ENCODE data around the gene BLACAT1. TPM values are rescaled to one million over a fixed set of nuclear protein-coding genes. Genes with fewer than 3 reads are reported as not detected.
"Not testable (repeated sequence)": the region's sequence is repeated elsewhere in the genome, so short reads cannot be mapped to it uniquely, and the experiment has no call there.

The BLACAT1 gene
- total RNA-seq, 1 donor from 2014 or later, result 0.08 TPM

DNA sequence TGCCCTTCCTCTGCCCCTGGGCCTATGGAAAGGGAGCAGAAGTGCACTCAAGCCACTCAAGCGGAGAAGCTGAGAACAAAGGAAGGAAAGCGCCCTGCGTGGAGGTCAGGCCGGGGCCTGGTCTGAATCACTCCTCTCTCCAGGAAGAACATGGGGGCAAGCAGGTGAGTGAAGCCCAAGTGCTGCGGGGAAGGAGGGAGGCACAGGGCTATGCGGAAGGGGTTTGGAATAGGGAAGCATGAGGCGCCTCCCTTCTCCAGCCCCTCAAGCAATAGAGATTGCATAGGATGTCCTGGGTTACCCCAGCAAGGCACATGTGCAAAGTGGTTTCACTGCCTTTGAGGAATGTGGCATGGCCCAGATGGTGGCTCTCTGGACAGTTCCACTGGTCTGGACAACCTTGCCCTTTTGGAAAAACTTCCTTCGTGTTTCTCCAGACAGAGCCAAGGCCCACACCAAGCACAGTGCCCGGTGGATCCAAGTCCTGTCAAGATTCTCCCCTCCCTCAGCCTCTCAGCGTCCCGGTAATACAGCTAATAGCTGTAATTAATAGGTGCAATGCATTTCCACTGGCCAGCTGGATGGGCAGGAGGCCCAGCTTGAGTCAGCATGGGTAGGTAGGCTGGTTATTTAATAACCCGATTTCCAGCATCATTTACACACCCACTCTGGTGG lies 13.7 kb downstream of the BLACAT1 start:
- ATAC-seq, result no peak
- DNase-seq (ENCODE audit: low spot score), result no peak

DNA sequence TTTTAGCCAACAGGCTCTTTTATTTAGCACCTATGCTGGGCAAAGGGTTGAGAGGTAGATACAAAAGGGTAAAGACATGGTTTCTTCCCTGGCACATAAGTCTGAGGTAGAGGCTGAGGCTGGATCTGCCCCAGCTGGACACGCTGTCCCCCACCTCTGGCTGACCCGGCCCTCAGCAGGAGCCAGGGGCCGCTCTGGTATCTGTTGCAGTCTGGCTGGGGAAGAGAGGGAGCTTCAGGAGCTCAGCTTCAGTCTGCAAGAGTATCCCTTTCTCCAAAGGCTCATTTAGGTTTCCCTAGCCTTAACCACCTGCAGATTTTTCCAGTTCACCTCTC lies 14.2 kb downstream of the BLACAT1 start:
- no peak for ATAC-seq
- DNase-seq (ENCODE audit: low spot score), result no peak

DNA sequence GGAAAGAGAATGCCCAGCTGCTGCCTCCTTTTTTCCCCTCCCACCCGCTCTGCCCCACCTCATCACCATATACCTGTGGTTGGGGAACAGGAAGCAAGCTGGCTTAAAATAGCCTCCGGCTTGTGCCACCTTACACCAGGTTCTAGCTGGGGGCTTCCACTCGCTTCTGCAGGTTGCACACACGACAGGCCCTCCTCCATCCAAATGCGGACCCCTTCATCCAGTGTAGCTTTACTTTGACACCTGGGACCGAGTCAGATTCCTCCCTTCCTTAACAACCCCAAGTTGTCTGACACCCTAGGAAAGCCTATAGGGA lies 14.6 kb downstream of the BLACAT1 start:
- no peak for ATAC-seq
- no peak for DNase-seq (ENCODE audit: low spot score)

DNA sequence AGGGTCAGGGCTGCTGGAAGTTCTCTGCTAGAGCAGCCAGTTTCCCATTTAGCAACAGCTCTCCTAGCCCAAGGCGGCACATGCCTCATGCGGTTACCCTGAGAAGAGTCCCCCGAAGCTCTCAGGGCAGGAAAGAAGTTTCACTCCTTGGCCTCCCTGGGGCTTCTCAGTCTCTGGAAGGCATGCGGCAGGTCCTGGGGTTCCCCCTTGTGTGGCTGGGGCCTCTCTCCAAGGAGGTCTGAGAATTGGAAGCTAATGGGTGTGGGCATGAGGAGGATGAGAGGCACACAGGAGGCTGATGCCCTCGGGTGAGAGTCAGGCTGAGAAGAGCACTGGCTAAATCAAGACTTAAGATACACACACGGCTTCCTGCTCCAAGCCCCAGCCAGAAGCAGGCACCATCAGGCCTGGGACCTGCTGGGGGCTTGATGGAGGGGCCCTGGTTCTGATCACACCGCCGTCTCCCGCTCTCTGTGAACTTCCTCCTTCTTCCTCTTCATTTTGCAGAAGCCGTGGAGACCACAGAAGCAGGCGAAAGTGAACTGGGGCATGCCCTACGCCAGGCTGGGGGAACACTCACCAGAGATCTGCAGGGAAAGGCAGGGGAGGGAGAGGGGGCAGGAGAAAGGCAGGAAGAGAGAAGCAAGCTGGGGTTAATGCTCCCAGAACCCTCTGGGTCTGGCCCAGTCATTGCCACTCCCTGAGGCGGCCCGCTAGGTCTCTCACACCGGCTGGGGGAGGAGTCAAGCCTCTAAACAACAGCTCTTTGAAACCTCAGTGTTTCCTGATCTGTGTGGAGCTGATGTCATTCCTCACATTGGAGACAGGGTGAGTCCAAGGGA lies 15.1 kb downstream of the BLACAT1 start:
- ATAC-seq (peak; percentile 41), DNase-seq (ENCODE audit: low spot score) (no peak)

DNA sequence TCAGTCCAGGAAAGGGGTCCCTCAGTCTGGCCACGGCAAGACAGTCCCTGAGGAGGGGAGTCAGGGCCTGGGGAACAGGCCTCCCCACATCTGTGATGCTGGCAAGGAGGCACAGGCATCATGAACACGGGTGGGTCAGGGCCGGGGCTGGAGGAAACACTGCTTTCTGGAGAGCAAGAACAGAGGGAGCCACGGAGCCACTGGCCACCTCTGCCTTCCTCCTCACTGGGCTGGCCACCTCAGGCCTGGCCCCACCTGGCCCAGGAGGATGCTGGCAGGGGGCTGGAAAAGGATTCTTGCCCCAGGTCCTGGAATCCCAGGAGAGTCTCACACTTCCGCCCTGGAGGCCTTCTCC lies 15.7 kb downstream of the BLACAT1 start:
- no peak for DNase-seq (ENCODE audit: low spot score)
- no peak for ATAC-seq

DNA sequence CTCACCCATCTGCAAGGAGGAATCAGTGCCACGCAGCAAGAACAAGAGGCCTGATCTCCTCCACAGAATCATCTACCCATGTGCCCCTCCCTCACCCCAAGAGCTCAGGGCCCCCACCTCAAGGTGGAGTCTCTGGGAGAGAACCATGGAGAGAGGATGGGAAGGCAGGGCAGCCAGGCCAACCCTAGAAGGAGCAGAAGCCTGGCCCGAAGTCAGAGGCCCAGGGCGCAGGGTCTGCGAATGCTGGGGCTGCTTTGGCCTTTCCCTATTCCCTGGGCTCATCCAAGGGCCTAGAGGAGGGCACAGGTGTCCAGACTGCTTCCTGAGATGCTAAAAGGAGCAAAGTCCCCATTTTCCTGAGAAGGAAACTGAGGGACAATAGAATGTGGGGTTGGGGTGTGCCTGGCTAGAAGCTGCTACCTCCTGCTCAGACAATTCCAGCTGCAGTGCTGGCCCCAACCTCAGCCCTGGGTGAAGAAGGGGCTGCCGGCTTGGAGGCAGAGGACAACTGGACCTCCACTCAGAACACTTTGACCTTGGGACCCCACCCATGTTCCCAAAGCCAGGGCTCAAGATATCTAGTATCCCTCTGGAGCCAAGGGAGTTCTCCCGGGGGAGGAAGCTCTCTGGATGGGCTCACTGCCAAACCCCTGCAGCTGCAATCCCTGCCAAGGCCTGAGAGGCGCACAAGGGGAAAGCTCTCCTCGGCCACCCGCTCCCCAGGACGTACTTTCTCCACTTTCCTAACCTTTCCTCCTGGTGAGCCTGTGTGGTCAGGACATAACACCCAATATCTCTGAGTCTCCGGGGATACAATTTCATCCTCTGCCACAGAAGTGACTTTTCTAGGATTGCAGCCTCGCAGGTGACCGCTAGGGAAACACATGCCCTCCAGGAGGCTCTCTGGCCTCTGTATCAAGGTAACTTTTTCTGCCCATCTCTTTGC lies 17.4 kb downstream of the BLACAT1 start:
- ATAC-seq, result peak; percentile 84
- DNase-seq (ENCODE audit: low spot score), result peak; percentile 73

DNA sequence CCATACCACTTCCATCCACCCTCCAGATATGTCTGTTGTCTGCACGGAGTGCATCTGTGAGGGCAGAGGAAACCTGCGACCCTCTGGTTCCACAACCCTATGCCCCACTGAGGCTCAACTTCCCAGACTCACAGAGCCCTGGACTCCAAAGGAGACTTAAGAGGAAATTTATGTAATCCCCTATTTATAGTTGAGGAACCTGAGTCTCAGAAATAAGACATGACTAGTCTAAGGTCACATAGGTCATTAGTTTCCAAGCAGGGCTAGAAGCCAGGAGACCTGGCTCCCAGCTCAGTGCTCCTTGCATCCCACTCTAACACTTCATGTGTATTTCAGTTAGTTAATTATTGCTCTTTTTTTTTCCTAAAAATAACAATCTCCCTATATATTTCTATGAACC lies 18.3 kb downstream of the BLACAT1 start:
- no peak for ATAC-seq
- DNase-seq (ENCODE audit: low spot score), result no peak

DNA sequence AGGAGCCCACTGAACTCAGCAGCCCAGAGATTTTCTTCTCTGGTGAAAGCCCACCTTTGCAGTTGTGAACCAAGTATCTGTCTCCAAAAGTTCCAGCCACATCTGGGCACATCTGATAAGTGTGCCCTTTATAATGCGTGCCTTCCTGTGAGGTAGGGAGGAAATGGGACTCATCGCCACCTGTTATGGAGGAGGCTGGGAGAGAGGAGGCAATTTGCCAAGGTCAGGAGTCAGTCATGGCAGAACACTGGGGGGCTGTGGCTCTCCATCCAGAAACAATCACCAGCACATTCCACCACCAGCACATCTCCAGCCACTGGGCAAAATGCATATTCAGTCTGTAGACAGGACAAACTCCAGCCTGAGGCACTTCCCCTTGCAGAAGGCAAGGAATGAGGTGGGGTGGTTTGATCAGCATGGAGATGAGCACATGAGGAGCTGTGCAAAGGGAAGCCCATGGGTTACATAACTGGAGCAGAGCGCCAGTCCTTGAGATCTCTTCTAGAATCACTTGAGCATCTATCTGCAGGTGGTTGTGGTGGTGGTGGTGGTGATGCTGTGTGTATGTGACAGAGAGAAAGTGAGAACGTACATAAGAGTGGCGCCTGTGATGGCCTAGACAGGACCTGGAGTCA lies 19.0 kb downstream of the BLACAT1 start:
- no peak for DNase-seq (ENCODE audit: low spot score)
- ATAC-seq, result no peak

DNA sequence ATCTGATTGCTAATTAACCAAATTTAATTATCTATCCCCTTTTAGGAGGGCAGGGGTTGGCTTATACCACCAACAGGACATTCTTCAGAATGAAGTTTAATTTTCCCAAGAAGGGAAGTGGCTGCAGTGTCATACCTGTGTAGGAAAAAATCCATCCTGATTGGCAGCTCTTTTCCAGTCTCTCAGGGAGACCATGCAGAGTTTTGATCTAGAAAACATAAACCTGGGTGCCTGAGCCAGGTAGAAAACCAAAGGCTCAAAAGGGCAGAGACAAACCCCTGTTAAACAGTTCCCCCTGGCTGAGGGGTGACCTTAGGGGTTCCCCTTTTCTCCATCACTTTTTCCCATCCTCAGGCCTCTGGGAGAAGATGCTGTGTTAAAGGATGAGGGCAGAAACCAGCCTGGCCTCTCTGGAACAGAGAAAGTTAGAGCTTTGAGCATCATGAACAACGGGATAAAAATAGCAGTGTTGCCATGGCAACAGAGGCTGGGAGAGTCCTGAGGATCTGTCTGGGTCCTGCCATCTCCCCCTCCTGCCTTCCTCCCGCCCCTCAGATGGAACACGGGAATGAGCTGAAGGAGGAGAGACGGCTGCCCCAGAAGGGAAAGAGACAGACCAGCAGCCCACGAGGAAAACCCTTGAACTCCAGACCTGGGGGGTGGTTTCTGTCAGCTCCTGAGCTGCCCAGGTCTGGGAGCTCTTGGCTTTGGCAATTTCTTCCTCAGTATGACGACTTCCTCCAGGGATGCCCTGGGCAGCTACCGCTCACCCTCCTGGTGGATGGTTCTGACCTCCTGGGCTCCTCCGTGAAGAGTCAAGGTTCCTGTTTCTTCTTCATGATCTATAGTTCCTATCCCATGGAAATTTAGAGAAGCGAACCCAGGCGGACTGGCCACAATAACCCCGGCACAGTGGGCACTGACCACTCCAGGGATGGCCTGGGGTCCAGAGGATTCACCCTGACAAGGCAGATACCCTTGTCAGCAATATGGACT lies 20.0 kb downstream of the BLACAT1 start:
- DNase-seq (ENCODE audit: low spot score), result no peak
- no peak for ATAC-seq

DNA sequence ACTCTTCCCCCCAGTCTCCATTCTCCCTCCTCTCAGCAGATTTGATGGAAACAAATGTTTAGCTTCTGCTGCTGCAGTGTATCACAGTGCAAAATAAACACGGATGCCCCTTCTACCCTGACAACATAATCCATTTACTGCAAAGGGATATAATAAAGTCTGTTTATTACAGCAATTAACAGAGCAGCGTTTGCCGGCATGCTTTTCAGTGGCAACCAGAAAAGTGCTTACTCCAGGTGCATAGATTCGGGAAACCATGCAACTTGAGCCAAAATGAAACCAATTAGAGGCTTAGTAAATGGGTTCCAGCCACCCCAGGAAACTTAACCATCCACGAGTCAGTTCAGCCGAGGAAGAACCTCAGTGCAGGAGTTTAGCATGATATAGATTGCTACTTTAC lies 21.1 kb downstream of the BLACAT1 start:
- ATAC-seq (no peak), DNase-seq (ENCODE audit: low spot score) (no peak)

DNA sequence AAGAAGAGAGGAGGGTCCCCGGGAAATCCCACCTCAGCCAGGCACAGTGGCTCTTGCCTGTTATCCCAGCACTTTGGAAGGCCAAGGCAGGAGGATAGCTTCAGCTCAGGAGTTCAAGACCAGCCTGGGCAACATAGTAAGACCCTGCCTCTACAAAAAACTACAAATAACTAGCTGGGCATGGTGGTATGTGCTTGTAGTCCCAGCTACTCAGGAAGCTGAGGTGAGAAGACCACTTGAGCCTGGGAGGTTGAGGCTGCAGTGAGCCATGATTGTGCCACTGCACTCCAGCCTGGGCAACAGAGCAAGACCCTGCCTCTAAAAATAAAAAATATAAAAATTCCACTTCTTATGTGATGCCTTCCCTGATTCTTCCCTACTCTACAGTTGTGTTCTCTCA lies 23.2 kb downstream of the BLACAT1 start:
- DNase-seq (ENCODE audit: low spot score); ATAC-seq: not testable (repeated sequence)

DNA sequence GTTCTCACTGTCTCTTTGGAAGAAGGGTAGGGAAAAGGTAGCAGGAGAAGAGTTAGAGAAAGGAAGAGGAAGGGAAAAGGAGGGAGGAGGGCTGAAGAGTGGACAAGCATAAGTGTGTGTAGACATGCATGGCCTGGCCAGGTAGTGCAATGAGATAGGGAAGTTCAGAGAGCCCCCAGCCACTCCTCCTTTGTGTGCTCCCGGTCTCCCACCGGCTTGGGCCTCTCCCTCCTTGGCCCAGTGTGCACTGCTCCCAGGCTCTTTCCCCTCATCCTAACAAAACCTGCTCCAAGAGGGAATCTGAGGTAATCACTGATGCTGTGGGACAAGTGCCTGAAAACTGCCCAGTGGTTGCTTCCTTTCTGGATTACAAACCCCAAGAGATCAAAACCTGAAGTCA lies 23.7 kb downstream of the BLACAT1 start:
- DNase-seq (ENCODE audit: low spot score) (no peak), ATAC-seq (no peak)

DNA sequence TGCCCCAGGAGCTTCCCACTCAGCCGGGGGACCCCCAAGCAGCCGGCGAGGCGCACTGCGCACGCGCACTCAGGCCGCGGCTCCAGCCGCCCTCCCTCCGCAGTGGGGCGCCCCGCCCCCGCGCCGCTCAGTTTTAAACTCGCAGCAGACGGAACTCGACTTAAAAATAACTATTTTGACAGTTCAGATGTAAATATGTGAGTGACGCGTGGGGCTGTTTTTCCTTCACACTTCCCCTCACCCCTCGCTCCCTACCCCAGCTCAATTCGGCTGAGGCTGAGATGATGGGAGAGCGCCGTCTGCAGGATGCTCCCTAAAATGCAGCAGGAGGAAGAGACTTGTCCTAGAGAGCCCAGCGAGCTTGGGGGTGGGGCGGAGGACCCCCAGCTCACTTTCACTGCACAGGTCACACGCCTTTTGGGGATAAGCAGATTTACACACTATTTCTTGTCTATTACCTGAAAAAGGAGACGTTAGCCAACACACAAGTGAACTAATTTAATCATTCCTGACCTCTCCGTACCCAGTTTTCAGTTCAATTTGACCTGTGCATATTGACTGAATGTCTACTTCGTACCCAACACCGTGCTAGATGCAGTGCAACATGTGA lies 25.0 kb downstream of the BLACAT1 start:
- ATAC-seq (peak; percentile 71), DNase-seq (ENCODE audit: low spot score) (no peak)

DNA sequence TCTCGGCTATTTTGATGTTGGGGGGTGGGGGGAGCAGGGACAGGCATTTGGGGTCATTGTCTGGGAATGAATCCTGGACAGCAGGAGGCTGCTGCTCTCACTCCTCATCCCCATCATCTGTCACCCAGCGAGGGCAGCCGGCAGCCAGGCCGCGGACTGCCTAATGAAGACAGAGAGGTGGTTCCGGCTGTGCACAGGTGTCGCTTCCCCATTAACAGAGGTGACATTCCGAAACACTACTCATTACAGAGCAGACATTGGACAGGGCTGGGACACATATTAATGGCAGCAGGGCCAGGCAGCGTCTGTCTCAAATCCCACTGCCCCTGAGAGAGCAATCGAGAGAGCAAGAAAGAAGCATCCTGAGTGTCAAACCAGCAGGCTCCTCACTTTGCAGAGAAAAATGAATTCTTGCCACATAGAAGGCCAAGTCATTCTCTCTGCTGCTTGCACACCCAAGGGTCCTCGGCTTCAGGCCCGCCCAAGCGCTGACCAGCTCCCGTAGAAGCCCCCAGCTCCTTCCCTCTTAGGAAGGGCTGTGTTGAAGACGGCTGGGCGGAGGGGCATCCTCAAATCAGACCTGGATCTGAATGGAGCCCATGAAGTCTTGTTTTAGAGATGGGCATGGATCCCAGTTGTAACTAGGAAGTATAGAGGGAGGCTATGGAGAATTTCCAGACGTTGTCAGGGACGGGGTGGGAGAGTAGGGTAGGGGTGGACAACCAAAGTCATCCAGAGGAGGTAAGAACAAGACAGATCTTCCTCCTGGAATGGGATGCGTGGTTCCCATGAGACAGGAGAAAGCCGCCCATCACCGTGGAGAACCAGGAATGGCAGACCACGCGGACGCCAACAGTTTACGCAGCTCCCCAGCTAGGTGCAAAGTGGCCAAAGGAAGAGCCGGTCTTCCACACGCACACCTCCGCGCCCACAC lies 25.8 kb downstream of the BLACAT1 start:
- DNase-seq (ENCODE audit: low spot score) (no peak), ATAC-seq (no peak)

DNA sequence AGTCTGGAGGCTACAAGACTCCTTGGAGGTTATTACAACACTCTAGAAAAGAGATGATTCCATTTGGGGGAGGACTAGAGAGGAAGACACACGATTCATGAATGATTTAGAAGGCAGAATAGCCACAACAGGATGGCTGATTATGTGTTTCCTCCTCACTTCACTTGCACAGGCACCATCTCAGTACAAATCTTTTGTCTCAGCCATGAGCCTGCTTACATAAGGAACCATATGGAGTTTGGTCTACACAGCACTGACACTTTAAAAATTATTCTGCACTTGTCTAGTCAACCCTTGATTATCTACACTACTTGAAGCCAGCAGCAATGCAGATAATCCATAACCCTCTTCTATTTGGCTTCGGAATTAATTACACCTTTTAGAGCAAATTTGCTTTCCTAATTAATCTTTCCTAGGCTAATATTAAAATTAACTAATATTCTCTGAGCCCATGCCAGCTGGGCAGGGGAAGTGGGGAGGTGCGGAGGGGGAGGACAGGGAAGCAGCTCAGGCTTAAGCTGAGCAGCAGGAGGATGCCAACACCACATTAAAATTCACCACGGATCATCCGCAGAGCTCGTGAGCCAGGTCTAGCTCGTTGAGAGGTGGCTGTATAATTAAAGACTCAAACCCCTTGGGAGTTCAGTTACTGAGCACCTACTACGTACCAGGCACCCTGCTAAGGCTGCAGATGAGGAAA lies 30.8 kb downstream of the BLACAT1 start:
- DNase-seq (ENCODE audit: low spot score) (no peak), ATAC-seq (no peak)

DNA sequence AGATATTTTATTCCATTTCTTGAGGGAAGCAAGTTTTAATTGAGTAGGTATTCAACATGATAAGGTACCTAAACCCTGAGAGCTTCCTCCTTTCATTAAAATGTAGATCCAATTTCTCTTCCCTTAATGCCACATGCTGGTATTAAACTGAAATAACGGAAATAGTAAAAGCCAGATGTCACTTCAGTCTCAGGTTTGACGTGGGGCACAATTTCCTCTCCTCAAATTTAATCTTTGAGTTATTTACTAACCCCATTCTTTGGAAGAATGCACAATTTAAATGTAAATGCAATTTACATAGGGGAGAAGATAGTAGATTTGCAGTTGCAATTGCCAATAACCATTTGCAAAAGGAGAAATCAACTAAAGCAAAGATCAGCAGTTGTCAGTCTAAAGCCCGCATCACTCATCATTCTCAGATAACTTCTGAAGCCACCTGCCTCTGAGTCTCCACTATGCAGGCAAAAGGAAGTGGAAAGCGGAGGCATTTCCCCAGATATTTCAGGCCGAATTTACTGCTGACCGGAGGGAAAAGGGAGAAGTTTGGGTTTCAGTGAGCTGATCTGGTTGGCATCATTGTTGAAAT lies 31.9 kb downstream of the BLACAT1 start:
- ATAC-seq, result no peak
- no peak for DNase-seq (ENCODE audit: low spot score)

DNA sequence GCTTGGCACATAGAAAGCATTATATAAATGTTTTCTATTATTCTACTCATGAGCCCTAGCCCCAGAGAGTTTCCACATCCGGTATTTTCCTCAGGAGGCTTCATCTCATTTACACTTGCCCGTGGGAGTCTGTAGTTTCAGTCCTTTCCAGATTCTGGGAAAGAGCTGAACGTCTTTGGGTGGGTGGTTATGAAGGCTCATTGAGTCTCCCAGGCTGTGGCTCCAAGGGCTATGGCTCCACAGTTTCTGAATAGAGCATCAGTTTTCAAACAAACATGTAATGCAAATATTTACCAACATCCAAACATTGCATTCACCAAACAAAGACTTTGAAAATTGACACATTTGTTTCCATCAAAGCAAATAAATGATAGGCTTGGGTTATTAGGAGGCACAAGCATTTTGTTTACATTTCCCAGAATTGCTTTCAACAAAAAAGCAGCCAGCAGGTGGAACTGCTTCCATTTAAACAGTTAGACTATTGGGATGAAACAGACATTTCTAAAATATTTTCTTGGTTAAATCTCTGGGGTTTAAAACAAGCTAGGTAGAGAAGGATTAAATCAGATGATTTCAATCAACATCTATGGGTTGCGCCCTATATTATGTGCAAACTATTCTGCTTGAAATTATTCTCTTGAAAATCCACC lies 32.7 kb downstream of the BLACAT1 start:
- DNase-seq (ENCODE audit: low spot score), result no peak
- ATAC-seq, result no peak

Data from left lobe of liver (tissue), 2 donors.